ENCODE measurements around the gene RBM44.

Gene RBM44

DNA sequence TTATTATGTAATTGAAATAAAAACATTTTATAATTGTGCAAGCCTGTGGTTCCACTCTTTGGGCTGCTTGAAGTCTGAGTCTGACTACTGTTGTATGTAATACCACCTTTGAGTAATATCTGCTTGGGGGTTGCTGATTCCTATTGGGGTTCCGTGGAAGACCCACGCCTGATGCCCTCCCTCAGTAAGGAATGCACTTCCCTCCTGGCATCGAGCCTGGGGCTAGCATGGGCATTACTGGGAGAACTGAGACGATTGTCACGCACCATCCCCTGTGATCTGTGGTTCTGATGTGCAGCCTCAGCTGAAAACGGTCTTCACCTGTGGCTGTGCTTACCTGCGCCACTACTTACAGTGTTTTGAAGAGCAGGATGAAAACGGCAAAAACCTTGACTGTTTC, 32.7 kb upstream of the RBM44 start:
- Histone ChIP-seq H3K4me3 (ENCODE audit: low read length) (no peak overlapping the region), H3K27me3 (replicated peaks; ENCODE audit: insufficient read depth, low read length) (no peaks in the 10 kb centered on the region), H3K36me3 (replicated peaks; ENCODE audit: insufficient read depth, low read length) (no peaks in the 10 kb centered on the region), H3K4me2 (ENCODE audit: low read depth, low read length) (no peak overlapping the region), H3K9me3 (replicated peaks; ENCODE audit: insufficient read depth, low read length) (no peaks in the 10 kb centered on the region), H4K20me1 (ENCODE audit: insufficient read depth, low read length) (no peaks in the 10 kb centered on the region), H2AFZ (ENCODE audit: low read length) (no peak overlapping the region), H3K4me1 (ENCODE audit: low read length) (no peaks in the 10 kb centered on the region), H3K79me2 (ENCODE audit: low read length) (no peaks in the 10 kb centered on the region), H3K27ac (ENCODE audit: low read length) (no peak overlapping the region), H3F3A (ENCODE audit: insufficient read depth, low read length) (no peaks in the 10 kb centered on the region), H3K9me2 (replicated peaks; ENCODE audit: insufficient read depth, low read length) (no peaks in the 10 kb centered on the region), H3K9ac (ENCODE audit: low read length) (no peak overlapping the region)
- no peak for DNase-seq
- no peak for TF ChIP-seq EZH2phosphoT487 (IDR thresholded peaks at IDR 0.05; ENCODE audit: low read length)
- no peak for TF ChIP-seq EZH2 (optimal IDR thresholded peaks at IDR 0.05; ENCODE audit: low read depth, low read length)
- TF ChIP-seq, protein P1, sequence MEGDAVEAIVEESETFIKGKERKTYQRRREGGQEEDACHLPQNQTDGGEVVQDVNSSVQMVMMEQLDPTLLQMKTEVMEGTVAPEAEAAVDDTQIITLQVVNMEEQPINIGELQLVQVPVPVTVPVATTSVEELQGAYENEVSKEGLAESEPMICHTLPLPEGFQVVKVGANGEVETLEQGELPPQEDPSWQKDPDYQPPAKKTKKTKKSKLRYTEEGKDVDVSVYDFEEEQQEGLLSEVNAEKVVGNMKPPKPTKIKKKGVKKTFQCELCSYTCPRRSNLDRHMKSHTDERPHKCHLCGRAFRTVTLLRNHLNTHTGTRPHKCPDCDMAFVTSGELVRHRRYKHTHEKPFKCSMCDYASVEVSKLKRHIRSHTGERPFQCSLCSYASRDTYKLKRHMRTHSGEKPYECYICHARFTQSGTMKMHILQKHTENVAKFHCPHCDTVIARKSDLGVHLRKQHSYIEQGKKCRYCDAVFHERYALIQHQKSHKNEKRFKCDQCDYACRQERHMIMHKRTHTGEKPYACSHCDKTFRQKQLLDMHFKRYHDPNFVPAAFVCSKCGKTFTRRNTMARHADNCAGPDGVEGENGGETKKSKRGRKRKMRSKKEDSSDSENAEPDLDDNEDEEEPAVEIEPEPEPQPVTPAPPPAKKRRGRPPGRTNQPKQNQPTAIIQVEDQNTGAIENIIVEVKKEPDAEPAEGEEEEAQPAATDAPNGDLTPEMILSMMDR (IDR thresholded peaks at IDR 0.05; ENCODE audit: low read length), result no peak

DNA sequence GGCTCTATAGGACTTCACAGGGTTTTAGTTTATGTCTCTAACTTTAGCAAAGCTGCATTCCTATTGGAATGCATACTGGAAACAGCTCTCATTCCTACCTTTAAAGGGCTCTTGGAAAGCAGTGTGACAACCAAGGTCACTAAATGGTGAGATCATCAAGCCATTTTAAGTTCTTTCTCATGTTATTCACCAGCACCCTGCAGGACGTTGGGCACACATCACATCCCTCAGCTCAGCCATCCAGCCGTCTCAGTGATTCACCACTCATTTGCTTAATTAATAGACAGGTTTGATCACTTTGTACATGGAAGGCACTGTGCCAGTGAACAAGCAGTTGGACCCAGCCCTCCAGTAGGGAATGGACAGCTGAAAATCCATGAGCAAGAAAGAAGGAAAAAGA, 32.2 kb upstream of the RBM44 start:
- no peak overlapping the region for H3K9ac ChIP-seq (ENCODE audit: low read length)

DNA sequence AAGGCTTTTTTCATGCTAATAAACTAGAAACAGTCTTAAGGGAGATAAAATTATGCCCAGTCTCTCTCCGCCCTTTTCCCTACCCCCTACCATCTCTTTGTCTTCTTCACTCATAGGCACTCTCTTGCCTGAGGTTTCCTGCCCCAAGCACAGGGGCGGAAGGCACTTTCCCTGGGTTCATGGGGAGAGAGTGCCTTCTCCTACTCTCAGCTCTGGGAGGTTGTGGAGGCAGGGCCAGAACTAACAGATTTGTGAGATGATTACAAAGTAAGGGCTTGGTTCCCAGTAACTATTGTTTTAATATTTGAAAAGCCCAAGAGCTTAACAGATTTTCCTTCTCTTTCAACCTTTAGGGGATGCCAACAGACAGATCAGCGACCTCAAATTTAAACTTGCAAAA, 26.1 kb upstream of the RBM44 start:
- Histone ChIP-seq H3K27me3 (replicated peaks; ENCODE audit: insufficient read depth, low read length) (no peaks in the 10 kb centered on the region), H2AFZ (ENCODE audit: low read length) (no peak overlapping the region), H3K4me2 (ENCODE audit: low read depth, low read length) (no peak overlapping the region), H3K9ac (ENCODE audit: low read length) (no peak overlapping the region), H3K79me2 (ENCODE audit: low read length) (no peaks in the 10 kb centered on the region), H3F3A (ENCODE audit: insufficient read depth, low read length) (no peaks in the 10 kb centered on the region), H3K36me3 (replicated peaks; ENCODE audit: insufficient read depth, low read length) (no peaks in the 10 kb centered on the region), H4K20me1 (ENCODE audit: insufficient read depth, low read length) (no peaks in the 10 kb centered on the region), H3K4me3 (ENCODE audit: low read length) (no peak overlapping the region), H3K9me3 (replicated peaks; ENCODE audit: insufficient read depth, low read length) (no peaks in the 10 kb centered on the region), H3K4me1 (ENCODE audit: low read length) (no peaks in the 10 kb centered on the region), H3K9me2 (replicated peaks; ENCODE audit: insufficient read depth, low read length) (no peaks in the 10 kb centered on the region), H3K27ac (ENCODE audit: low read length) (no peak overlapping the region)
- TF ChIP-seq EZH2phosphoT487 (IDR thresholded peaks at IDR 0.05; ENCODE audit: low read length), result no peak
- TF ChIP-seq, protein P1 (IDR thresholded peaks at IDR 0.05; ENCODE audit: low read length), result no peak
- TF ChIP-seq EZH2 (optimal IDR thresholded peaks at IDR 0.05; ENCODE audit: low read depth, low read length), result no peak
- DNase-seq, result no peak

More for the DNA sequence above, 32.2 kb upstream of the RBM44 start:
- no peaks in the 10 kb centered on the region for H3K9me3 ChIP-seq (replicated peaks; ENCODE audit: insufficient read depth, low read length)
- H4K20me1 ChIP-seq (ENCODE audit: insufficient read depth, low read length), result no peaks in the 10 kb centered on the region
- H3F3A ChIP-seq (ENCODE audit: insufficient read depth, low read length), result no peaks in the 10 kb centered on the region
- no peak for TF ChIP-seq EZH2phosphoT487 (IDR thresholded peaks at IDR 0.05; ENCODE audit: low read length)
- TF ChIP-seq, protein P1 (IDR thresholded peaks at IDR 0.05; ENCODE audit: low read length), result no peak
- no peak for TF ChIP-seq EZH2 (optimal IDR thresholded peaks at IDR 0.05; ENCODE audit: low read depth, low read length)
- H3K27ac ChIP-seq (ENCODE audit: low read length), result no peak overlapping the region
- H3K4me2 ChIP-seq (ENCODE audit: low read depth, low read length), result no peak overlapping the region
- H3K9me2 ChIP-seq (replicated peaks; ENCODE audit: insufficient read depth, low read length), result no peaks in the 10 kb centered on the region
- no peaks in the 10 kb centered on the region for H3K36me3 ChIP-seq (replicated peaks; ENCODE audit: insufficient read depth, low read length)
- H3K27me3 ChIP-seq (replicated peaks; ENCODE audit: insufficient read depth, low read length), result no peaks in the 10 kb centered on the region
- H3K4me3 ChIP-seq (ENCODE audit: low read length), result no peak overlapping the region
- H2AFZ ChIP-seq (ENCODE audit: low read length), result no peak overlapping the region
- no peaks in the 10 kb centered on the region for H3K4me1 ChIP-seq (ENCODE audit: low read length)
- H3K79me2 ChIP-seq (ENCODE audit: low read length), result no peaks in the 10 kb centered on the region
- DNase-seq, result no peak

Data from MM.1S (cell line).